ENCODE data around the gene C5.

GRCh38 chr9:121067640-121068039 is 17.6 kb upstream of the C5 start:
- TF ChIP-seq, protein P1, sequence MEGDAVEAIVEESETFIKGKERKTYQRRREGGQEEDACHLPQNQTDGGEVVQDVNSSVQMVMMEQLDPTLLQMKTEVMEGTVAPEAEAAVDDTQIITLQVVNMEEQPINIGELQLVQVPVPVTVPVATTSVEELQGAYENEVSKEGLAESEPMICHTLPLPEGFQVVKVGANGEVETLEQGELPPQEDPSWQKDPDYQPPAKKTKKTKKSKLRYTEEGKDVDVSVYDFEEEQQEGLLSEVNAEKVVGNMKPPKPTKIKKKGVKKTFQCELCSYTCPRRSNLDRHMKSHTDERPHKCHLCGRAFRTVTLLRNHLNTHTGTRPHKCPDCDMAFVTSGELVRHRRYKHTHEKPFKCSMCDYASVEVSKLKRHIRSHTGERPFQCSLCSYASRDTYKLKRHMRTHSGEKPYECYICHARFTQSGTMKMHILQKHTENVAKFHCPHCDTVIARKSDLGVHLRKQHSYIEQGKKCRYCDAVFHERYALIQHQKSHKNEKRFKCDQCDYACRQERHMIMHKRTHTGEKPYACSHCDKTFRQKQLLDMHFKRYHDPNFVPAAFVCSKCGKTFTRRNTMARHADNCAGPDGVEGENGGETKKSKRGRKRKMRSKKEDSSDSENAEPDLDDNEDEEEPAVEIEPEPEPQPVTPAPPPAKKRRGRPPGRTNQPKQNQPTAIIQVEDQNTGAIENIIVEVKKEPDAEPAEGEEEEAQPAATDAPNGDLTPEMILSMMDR (conservative IDR thresholded peaks at IDR 0.05 in 1 of 2, IDR thresholded peaks at IDR 0.05 in 1 of 2; ENCODE audit: extremely low read depth in 1 of 2, insufficient read depth in 1 of 2, low read depth in 1 of 2, low read length in 2 of 2): no peak
- TF ChIP-seq EZH2 (IDR thresholded peaks at IDR 0.05; ENCODE audit: borderline replicate concordance, low read length): no peak
